GM04504 (cell line): ENCODE measurements around the gene RPL10A.
A peak's percentile ranks its signal among the peaks of the same experiment; 100 is the strongest.
"Not testable (repeated sequence)": the region's sequence is repeated elsewhere in the genome, so short reads cannot be mapped to it uniquely, and the experiment has no call there.

Source experiments
- DNase-seq: peaks from one replicate; pipeline ENCODE4 v3.0.0-alpha.2; 2012; ENCODE audit warnings: low read depth

The RPL10A gene

GRCh38 chr6:35468181-35468979 is at the start of gene RPL10A:
TSS of gene RPL10A (plus strand) at chr6:35468401. CDS start at chr6:35468435, 34 bp downstream.
- peak; percentile 94 for DNase-seq

GRCh38 chr6:35419417-35419816 is 48.8 kb upstream of the RPL10A start:
- DNase-seq: peak; percentile 21

GRCh38 chr6:35419961-35420360 is 48.2 kb upstream of the RPL10A start:
- no peak for DNase-seq

DNA sequence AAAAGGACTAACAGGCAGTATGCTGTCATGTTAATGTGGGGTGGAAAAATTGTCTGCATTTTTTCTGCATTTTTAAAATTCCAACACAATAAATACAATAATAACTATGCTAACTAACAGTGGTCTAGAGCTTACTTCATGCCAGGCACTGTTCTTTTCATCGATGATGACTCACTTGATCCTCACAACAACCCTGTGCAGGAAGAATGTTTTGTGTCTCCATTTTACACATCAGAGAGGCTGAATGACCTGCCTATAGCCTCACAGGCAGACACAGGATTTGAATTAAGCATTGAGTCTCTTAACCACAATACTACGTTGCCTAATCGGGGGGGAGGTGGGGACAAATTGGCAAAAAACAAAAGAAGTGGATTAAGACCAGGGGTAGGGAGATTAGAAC is 42.9 kb upstream of the RPL10A start:
- DNase-seq: peak; percentile 71

GRCh38 chr6:35426074-35426473 is 42.1 kb upstream of the RPL10A start:
- DNase-seq: no peak

DNA sequence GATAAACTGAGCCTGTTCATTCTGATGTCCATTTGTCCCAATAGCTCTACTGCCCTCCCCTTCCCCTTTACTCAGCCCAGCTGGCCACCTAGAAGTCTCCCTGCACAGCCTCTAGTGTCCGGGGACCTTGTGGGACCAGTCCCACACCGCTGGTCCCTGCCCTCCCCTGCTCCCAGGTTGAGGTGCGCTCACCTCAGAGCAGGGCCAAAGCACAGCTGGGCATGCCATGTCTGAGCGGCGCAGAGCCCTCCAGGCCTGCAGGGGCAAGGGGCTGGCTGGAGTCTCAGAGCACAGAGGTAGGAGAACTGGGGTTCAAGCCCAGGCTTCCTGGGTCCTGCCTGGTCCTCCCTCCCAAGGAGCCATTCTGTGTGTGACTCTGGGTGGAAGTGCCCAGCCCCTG is 40.8 kb upstream of the RPL10A start:
- DNase-seq: no peak

DNA sequence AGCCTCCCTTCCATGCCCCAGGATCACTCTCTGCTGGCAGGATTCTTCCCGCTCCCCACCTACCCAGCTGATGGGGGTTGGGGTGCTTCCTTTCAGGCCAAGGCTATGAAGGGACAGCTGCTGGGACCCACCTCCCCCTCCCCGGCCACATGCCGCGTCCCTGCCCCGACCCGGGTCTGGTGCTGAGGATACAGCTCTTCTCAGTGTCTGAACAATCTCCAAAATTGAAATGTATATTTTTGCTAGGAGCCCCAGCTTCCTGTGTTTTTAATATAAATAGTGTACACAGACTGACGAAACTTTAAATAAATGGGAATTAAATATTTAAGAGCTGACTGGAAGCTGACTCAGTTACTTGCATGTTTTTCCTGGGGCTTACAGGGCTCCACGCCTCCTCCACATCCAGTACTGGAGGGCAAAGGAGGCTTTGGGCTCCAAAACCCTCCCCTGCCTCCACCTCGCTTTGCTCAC is 40.3 kb upstream of the RPL10A start:
- no peak for DNase-seq

DNA sequence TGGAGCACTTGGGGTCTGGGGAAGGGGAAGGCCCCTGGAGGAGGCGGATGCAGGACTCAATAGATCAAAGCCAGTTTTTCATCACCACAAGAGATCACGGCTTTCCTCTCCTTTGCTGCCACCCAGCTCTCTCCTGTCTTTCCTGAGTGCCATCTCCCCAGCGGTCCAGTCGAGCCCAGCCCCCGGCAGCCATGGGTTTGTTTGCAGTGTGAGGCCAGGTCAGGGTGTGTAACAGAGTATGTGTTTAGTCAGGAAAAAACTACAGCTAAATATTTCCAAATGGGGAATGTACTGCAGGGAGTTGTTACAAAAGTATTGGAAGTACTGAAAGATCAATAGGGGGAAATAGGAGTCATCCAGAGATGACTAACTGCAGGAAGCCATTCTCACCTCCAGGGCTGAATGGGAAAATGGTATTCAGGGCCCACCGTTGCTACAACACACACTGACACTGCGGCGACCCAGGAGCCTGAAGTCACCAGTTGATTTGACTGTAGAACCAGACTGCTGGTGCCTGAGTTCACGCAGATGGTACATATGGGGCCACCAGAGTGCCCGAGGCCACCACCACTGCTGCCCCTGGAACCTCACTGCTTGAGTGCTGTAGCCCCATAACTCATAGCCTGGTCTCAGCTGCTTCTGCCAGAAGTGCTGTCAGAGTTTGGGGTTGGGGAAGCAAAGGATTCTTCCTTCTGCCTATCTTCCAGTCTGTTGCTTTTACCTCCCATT is 39.6 kb upstream of the RPL10A start:
- DNase-seq: no peak

DNA sequence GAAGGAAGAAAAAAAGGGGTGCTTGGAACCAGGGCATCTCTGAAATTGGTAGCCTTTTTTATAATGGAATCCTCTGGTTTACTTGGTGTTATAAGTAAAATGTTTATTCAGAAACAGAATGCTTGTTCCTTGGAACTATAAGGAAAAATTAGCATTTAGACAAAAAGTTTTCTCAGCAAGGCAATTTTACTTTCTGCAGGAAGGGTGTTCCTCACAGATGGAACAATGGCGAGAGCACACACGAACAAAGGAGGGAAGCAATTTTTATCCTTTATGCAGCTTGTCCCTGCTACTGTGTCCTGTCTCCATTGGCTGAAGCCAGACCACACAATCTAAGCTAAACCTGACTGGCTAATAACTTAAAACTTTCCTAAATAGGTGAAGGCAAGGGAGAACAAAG is 38.7 kb upstream of the RPL10A start:
- no peak for DNase-seq

GRCh38 chr6:35432291-35432690 is 35.9 kb upstream of the RPL10A start:
- DNase-seq: no peak

DNA sequence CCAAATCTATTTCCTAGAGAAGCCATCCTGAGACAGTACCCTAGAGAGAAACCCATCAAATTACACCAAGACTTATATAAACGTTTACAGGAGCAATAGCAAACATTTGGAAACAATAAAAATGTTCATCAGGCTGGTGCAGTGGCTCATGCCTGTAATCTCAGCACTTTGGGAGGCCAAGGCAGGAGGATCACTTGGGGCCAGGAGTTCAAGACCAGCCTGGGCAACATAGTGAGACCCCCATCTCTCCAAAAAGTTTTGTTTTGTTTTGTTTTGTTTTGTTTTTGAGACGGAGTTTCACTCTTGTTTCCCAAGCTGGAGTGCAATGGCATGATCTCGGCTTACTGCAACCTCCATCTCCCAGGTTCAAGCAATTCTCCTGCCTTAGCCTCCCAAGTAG is 35.5 kb upstream of the RPL10A start:
- DNase-seq: not testable (repeated sequence)

- DNase-seq: no peak
Measured at GRCh38 chr6:35435074-35435837, 32.9 kb upstream of the RPL10A start.

DNA sequence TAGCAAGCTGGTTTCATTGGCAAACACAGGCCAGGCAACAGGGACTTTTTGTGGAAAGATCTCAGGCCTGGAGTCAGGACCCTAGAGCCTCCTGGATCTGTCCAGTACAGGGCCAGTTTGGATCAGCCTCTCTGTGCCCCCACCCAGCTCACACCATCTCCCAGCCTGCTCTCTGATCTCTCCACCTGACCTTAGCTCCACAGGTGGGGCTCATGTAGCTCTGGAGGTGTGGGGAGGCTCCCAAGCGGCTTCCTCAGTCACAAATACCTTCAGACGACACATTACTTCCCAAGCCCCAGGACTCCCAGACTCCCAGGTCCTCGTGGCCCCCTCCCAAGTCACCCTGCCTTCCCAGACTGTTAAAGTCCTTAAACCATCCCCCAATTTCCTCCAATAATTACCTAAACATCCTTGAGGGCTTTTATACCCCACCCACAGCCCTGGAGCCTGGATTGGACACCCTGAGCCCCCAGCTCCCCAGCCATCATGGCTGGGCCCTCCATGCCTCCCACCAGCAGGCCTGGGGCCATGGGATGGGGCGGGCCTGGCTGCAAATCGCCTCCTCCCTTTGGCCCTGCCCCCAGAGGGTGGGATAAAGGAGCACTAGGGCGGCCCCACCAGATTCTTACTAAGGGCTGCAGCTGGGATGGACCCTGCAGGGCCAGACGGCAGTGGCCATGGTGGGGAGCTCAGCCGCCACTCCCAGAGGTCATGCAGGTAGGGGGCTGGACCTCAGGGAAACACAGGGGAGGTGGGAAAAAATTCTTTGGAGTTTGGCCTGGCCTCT is 31.9 kb upstream of the RPL10A start:
- DNase-seq: no peak

DNA sequence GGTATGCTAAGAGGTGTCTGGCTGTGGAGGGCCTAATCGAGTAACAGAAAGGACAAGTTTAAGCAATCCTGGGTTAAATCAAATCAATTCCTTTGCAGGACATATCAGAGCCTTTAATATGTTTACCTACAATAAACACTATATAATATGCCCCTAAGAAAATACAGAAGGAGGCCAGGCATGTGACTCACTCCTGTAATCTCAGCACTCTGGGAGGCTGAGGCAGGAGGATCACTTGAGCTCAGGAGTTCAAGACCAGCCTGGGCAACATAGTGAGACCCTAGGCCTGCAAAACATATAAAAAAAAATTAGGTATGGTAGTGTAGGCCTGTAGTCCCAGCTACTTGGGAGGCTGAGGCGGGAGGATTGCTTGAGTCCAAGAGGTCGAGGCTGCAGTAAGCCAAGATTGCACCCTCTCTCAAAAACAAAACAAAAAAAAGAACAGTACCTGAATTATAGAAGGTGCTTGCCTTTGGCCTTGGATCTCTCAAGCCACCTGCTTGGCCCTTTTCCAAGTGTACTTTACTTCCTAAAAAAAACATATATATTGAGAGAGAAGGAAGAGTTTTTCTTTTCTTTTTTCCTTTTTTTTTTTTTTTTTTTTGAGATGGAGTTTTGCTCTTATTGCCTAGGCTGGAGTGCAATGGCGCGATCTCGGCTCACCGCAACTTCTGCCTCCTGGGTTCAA is 29.7 kb upstream of the RPL10A start:
- not testable (repeated sequence) for DNase-seq

DNA sequence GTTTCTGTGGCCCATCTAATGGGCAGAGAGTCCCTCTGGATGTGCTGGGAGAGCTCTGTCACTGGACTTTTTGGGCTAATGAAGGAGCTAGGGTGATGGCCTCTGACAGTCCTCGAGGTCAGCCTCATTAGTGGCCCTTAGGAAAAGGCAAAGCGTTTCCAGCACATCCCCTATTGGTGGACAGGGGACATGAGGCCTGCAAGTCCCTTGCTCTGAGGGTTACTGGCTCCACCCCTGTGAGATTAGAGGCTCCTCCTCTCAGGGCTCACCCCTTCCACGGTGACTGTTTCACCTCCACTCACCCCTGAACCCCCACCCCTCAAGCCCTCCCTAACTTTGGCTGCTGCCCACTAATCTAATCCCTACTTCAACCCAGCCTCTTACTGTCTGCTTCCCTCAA is 28.9 kb upstream of the RPL10A start:
- DNase-seq: no peak

- DNase-seq: no peak
Measured at GRCh38 chr6:35441205-35441604, 27.0 kb upstream of the RPL10A start.

GRCh38 chr6:35441642-35442041 is 26.6 kb upstream of the RPL10A start:
- no peak for DNase-seq

GRCh38 chr6:35442693-35443092 is 25.5 kb upstream of the RPL10A start:
- DNase-seq: no peak

DNA sequence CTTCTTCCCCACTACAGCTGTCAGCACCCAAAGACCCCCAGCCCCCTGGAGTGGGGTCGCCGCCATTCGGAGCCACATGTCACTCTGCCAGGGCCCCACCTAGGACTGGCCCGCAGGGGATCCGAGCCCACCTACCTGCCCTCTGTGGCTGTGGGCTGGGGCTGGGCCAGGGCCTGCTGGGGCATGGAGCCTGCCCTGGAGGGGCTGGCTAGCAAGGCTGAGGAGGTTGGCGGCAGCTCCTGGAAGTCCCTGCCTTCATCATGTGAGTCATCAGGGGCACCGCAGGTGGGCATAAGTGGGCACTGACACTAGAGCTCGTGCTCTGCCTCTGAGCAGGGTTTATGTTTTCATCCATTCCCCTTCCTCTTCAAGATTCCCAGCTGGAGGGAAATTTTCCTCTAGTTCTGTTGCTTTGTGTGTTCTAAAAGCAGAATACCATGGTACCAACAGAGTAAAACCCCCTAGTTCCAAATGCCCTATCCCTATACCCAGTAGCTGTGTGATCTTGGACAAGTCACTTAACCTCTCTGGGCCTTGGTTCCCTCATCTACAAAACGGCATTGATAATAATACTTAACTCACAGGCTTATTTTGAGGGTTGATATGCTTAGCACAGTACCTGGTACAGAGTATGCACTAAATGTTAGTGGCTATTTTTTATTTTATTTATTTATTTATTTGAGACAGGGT is 24.7 kb upstream of the RPL10A start:
- DNase-seq: no peak

DNA sequence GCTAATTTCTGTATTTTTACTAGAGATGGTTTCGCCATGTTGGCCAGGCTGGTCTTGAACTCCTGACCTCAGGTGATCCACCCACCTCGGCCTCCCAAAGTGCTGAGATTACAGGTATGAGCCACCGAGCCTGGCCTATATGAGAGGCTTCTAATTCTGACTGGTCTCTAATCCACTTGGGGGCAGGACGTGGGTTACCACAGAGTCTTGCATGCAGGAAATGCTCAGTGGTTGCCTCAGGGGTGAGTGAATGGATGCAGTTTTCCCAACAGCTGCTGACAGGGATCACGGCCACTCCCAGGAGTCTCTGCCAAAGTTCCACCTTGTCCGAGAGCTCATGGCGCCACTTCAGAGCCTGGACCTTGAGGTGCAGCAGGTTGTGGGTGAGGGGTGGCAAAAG is 22.5 kb upstream of the RPL10A start:
- DNase-seq: no peak

DNA sequence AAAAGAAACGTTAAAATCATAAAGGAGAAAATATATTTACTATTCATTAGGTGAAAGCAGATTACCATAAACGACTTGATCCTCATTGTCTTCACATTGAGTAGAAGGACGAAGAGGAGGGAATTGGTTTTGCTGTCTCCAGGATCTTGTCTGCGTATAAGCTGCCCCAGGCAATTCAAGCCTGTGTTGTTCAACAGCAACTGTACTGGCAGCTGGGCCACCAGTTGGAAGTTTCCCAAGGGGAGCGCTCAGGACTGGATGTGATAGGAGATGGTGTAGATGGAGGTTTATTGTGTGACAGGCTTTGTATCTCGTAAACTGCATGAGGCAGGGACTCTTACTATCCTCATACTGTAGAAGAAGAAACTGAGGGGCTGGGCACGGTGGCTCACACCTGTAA is 20.0 kb upstream of the RPL10A start:
- DNase-seq: no peak
